Astrocyte of the spinal cord (primary cell): Measurements from ENCODE around the gene WDR76.
"Not testable (repeated sequence)": the region's sequence is repeated elsewhere in the genome, so short reads cannot be mapped to it uniquely, and the experiment has no call there.

Experiments used
- DNase-seq: peaks from one replicate; pipeline ENCODE4 v3.0.0; 2011; ENCODE audit warnings: low read depth, low spot score
- H3K4me3 ChIP-seq: 2 replicates; pipeline ENCODE4 v1.5.1; 2011; ENCODE audit warnings: low read depth, mild to moderate bottlenecking, low read length, moderate library complexity
- in situ Hi-C: cut with HindIII; loops from 2 replicates; pipeline ENCODE4 v1.10.0; 2017; ENCODE audit warnings: low sequenced_read_pairs
- TF ChIP-seq, protein P1 (sequence below): IDR thresholded peaks from 2 replicates; pipeline ENCODE4 v1.5.1; 2012; ENCODE audit warnings: low read depth, mild to moderate bottlenecking, low read length, inconsistent platforms

The WDR76 gene

DNA sequence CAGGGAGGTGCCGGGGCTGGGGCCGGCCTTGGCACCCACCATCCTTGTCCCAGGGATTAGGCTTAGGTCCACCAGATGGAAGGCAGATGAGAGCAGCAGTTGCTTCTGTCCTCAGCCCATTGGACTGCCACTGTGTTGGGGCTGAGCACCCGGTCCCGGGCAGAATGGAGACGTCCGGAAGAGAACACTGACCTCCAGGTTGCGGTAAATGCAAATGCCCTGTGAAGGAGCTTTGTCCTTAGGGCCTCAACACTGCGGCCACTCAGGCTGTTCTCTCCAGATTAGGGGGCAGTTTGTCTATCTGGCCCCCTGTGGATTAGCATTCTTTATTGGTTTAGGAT, 26.9 kb upstream of the WDR76 start, which contains the start of gene SERINC4:
Gene SERINC4 (minus strand): TSS at position 276 of the 341 bp plus-strand sequence. CDS start 234 bp downstream, at position 42.
- TF ChIP-seq, protein P1, sequence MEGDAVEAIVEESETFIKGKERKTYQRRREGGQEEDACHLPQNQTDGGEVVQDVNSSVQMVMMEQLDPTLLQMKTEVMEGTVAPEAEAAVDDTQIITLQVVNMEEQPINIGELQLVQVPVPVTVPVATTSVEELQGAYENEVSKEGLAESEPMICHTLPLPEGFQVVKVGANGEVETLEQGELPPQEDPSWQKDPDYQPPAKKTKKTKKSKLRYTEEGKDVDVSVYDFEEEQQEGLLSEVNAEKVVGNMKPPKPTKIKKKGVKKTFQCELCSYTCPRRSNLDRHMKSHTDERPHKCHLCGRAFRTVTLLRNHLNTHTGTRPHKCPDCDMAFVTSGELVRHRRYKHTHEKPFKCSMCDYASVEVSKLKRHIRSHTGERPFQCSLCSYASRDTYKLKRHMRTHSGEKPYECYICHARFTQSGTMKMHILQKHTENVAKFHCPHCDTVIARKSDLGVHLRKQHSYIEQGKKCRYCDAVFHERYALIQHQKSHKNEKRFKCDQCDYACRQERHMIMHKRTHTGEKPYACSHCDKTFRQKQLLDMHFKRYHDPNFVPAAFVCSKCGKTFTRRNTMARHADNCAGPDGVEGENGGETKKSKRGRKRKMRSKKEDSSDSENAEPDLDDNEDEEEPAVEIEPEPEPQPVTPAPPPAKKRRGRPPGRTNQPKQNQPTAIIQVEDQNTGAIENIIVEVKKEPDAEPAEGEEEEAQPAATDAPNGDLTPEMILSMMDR, result no peak
- in situ Hi-C loops, result no loop called here
- DNase-seq, result no peak
- H3K4me3 ChIP-seq, result peak within 1 kb of the TSS; percentile 98

DNA sequence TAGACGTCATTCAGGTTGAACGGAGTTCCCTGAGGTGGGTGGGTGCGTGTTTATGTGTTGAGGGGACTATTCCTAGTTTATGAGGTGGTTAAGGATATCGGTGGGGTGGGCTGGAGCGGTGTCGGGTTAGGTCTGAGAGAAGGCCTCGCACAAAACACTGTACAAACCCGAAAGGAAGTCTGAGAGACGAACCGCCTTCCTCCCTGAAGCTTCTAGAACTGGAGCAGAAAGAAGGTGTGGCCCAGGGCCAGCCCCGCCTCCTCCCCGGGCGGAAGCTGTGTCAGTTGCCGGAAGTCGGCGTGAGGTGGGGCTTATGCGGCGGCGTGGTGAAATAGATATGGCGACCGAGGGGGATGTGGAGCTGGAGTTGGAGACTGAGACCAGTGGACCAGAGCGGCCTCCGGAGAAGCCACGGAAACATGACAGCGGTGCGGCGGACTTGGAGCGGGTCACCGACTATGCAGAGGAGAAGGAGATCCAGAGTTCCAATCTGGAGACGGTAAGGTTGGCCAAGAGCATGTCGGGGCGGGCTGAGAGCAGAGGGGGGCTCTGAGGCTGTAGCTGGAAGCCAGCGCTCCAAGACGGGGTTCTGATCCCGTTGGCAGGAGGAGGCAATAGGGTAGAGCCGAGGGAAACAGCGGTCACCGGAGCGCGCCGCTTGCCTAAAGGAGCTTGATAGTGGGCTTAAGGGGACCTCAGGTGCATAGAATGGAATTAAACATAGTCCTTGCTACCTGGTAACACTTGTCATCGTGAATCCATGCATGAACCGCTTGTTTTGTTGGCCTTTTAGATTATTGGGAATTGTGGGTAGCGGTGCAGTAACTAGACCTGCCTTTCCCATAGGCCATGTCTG, 26.3 kb upstream of the WDR76 start, which contains the start of gene HYPK:
Gene HYPK (plus strand): TSS at position 314 of the 856 bp plus-strand sequence. CDS start 24 bp downstream, at position 338.
- peak within 1 kb of the TSS; percentile 98 for H3K4me3 ChIP-seq
- TF ChIP-seq, protein P1, result no peak
- DNase-seq, result peak; percentile 87
- in situ Hi-C loops, result no loop called here

DNA sequence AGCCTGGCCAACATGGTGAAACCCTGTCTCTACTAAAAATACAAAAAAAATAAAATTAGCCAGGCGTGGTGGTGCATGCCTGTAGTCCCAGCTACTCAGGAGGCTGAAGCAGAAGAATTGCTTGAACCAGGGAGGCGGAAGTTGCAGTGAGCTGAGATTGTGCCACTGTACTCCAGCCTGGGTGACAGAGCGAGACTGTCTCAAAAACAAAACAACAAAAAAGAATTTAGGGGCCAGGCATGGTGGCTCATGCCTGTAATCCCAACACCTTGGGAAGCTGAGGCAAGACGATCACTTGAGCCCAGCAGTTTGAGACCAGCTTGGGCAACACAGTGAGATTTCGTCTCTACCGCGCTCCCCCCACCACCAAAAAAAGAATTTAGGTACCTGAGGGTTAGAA, 24.1 kb upstream of the WDR76 start:
- in situ Hi-C loops, DNase-seq, H3K4me3 ChIP-seq: not testable (repeated sequence)

DNA sequence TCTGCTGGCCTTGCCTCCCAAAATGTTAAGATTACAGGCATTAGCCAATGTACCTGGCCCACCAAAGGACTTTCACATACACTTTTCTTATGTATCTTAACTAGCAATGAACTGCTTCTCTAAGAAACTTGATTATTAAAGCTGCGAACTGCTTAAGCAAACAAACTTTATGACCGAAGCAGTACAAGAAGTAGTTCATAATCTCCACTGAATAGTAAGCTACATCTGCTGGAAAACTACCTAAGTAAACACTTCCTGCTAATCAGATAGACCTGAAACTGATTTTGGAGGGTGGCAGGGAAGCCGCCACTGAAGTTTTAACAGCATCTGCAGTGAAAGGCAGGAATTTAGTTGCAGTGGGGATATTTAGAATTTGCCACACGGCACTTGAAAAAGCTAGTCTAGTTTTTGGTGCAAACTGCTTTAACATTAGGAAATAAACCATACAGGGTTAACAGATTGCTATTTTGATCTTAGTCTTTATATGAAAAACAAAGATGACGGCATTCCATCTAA, 18.3 kb upstream of the WDR76 start:
- in situ Hi-C loops, result no loop called here

DNA sequence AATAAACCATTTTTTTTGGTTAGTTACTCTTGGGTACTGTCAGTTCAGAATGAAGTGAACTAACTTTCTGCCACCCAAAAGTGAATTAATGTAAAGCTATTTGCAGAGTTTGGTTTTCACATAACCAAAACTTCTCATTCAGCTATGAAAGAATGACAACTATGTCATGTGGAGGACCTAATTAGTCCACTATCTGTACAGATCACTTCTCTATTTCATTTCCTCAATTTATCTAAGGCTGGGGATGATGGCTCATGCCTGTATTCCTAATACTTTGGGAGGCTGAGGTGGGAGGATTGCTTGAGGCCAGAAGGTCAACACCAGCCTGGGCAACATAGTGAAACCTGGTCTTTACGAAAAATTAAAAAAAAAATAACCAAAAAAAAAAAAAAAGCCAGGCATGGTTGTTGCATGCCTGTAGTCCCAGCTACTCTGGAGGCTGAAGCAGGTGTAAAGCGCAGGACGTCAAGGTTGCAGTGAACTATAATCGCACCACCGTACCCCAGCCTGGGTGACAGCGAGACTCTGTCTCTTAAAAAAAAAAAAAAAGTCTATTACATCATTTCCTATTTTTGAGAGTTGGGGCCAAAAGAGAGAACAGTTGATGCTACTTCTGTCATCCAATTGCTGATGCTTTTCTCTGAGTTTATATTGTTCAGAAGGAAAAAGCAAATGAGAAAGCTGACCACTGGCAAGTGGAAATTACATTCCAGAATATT, 17.7 kb upstream of the WDR76 start:
- DNase-seq, result no peak
- TF ChIP-seq, protein P1, result no peak
- no peak overlapping the region for H3K4me3 ChIP-seq
- in situ Hi-C loops, result no loop called here

More for the DNA sequence above, 18.3 kb upstream of the WDR76 start:
- H3K4me3 ChIP-seq, result no peak overlapping the region
- TF ChIP-seq, protein P1, result no peak
- no peak for DNase-seq

DNA sequence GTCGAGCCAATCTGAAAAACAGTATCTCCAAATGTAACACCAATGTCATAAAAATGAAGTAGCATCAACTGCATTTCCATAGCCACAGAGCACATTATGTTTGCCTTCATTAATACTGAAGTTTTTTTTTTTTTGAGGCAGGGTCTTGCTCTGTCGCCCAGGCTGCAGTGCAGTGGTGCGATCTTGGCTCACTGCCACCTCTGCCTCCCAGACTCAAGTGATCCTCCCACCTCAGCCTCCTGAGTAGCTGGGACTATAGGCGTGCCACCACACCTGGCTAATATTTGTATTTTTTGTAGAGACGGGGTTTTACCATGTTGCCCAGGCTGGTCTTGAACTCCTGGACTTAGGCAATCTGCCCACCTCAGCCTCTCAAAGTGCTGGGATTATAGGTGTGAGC, 11.7 kb upstream of the WDR76 start:
- H3K4me3 ChIP-seq, in situ Hi-C loops, DNase-seq: not testable (repeated sequence)

DNA sequence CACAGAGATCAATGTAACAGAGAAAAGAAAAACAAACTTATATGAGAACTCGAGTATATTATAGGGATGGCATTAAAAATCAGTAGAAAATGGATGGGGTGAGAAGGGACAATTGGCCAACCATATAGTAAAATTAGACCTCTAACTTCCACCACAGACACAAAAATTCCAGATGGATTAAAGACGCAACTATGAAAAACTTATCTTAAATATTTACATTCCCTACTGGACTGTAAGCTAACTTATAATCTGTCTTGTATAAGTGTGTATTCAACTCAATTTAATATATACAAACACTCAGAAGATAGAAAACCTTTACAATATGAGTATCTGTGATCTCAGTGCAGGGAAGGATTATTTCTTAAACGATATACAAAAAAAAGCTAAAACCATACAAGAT, 5.3 kb upstream of the WDR76 start:
- no peak overlapping the region for H3K4me3 ChIP-seq
- TF ChIP-seq, protein P1, result no peak
- no peak for DNase-seq
- in situ Hi-C loops, result no loop called here
